NCI-H2196 treated with DMSO at 0.1 percent for 48 hours (cell line): ENCODE measurements around the gene LIMS2.

ENCODE experiments used
- DNase-seq: peaks from one replicate; lab custom pipeline; 2025; ENCODE audit not compliant: unreplicated experiment; lab: John Stamatoyannopoulos, UW

LIMS2 gene

DNA sequence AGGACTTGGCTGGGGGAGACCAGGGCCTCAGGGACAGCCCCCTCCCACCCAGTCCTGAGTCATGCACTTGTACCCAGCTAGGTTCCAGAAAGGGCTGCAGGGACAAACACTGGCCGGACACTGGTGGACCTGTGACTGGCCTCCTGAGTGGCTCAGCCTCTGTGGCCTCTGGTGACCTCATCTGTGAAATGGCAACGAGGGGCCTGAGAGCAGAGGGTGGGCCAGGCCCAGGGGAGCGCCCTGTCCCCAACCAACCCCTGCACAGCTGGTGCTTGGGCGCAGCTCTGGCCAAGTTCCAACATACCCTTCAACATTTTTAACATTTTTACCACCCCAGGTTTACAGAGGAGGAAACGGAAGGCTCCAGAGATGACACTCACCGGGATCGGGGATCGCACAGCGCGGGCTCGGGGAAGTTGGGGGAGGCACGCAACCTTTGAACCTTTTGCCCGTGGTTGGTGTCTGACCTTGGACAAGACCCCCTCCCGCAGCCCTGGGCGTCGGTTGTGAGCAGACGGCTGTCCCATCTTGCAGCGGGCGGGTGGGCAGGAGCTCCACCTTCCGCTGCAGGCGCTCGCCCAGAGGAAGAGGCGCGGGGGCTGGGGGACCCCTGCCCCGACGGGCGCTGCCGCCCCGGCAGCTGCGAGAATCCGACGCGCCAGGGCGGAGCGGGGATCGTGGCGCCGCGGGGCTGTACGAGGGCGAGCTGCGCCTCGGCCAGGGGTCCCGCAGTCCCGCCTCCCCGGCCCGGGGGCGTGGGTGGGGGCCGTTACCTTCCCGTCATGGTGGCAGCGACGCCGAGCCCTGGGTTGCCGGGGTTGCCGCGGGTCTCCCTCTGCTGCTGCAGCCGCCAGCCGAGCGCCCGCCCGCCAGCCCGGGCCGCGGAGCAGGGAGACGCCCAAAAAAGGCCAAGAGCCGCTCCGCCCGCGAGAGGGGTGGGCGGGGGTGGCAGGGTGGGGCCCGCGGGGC lies 805 bp downstream of the LIMS2 start:
- no peak for DNase-seq

DNA sequence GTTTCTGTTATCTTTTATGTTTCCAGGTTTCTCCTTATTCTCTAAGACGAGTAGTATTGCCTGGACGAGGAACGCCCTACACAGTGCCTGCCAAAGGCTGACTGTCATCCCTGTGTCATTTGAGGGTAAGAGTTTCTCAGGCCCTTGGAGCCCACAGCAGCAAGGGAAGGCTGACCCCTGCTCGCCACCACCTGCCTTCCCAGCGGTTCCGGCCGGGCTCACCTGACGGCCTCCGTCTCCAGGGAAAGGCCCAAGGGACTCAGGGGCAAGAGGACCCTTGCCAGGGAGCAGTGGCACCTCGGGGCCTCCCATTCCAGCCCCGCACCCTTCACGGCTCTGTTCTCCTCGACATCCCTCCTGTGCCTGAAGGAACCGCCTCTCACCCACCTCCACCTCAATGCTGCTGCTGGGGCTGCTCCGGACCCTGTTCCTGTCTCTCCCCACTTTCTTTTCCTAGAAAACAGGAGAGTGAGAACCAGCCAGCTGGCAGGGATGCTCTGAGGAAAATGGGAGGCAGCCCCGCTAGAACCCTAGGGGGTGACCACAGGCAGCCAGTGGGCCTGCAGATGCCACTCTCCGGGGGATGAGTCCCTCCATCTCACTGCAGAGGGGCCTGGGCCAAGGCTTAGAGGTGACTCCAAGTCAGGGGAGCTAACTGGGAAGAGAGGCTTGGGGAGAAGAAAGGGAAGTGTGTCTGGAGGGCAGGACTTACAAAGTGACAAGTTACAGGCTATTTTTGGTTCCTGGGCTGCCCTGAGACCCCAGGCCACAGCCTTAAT lies 1.9 kb downstream of the LIMS2 start:
- no peak for DNase-seq

DNA sequence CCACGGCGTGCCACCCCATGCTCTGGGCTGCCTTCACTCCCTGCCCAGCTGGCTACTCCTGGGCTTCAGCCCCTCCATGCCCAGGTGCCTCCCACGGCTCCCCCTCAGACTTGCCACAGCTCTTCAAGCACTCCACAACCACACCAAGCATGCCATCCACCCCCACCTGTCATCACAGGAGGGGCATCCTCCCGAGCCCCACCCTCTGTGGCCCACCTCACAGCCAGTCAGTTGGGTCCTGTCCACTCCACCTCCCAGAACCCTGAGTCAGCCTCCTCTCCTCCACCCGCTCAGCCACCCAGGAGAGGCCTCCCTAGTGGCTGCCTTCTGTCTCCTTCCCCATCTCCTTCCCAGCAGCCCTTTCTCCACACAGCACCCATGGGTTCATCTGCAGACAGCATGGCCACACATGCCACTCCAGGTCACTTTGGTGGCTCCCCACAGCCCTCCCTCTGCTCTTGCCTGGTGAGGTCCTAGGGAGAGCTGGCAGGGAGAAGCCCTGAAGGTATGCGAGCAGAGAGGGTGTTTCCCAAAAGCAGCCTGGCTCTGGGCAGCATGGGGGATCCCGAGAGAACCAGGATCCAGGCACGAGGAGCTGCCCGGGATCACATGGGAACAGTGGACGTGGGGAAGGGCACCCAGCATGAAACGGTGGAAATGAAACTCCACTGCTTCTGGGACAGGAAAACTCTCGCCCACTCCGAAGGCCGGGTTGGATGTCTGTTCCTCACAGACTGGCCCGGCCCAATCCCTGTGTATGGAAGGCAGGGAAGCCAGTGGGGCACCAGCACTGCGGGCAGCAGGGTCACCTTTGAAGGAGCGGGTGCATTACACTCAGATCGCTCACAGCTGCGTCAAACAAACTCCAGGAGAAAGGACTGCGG lies 2.7 kb downstream of the LIMS2 start:
- no peak for DNase-seq

DNA sequence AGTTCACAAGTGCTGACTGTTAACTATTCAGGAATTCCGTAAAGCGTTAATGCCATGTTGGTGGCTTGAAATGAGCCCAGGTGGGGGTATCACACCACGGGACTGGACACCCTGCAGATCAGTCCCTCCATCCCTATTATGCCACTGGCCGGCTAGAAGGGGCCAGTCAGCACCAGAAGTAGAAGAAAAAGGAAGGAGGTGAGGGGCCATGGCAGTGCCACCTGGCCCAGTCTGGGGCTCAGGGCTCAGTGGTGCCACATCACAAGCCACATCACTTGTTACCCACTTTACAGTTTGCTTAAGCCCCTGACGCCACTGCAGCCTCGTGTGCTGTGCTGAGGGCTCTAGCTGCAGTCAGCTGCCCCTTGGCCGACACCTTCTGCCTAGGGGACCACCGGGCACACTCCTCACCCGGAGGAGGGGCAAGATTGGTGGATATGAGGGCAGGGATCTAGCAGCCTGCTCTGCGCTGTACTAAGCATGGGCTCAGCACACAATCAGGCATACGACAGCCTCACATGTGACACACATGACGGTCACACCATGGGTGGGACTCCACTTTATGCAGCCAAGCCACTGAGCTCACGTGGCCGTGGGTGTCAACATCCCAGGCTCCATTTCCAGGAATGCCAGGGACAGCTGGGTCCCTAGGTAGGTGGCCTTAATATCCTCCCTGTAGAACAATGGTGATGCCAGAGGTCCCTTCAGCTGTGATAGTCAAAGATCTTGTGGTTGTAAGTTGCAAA lies 3.6 kb downstream of the LIMS2 start:
- DNase-seq, result no peak

DNA sequence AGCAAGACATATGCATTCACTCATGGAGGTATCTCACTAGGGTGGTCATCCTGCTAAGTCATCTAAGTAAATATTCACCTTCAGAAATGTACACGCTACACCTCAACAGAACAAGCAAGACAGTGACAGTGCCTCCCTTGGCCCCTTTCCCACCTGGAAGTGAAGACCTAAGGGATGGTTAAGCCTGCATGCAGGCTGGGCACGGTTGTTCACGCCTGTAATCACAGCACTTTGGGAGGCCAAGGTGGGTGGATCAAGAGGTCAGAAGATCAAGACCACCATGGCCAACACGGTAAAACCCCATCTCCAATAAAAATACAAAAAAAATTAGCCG lies 4.4 kb downstream of the LIMS2 start:
- no peak for DNase-seq

DNA sequence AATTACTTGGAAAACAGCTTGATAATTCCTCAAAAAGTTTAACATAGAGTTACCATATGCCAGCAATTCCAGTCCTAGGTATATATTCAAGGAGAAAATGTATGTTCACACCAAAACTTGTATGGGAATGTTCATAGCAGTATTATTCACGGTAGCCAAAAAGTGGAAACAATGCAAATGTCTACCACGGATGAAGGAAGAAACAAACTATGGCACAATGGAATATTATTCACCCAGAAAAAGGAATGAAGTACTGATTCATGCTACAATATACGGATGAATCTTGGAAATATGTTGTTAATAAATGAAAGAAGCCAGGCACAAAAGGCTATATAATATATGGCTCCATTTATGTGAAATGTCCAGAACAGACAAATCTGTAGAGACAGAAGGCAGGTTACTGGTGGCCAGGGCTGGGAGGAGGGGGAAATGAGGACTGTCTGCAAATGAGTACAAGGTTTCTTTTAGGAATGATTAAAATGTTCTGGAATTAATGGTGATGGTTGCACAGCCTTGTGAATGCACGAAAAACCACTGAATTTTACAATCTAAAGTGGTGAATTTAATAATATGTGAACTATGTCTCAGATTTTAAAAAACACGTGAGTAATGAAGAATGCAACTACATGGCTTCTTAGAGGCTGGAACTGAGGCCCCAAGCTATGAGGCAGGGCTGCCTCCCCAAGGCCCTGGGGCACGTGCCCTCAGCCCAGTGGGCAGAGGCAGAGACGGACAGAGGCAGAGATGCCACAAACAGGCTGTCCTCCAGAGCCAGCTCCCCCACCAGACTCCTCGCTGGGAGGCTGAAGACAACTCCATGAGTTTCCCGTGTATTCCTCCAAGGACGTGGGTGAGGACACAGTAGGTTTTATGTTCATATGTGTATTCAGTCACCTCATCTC lies 5.0 kb downstream of the LIMS2 start:
- no peak for DNase-seq

DNA sequence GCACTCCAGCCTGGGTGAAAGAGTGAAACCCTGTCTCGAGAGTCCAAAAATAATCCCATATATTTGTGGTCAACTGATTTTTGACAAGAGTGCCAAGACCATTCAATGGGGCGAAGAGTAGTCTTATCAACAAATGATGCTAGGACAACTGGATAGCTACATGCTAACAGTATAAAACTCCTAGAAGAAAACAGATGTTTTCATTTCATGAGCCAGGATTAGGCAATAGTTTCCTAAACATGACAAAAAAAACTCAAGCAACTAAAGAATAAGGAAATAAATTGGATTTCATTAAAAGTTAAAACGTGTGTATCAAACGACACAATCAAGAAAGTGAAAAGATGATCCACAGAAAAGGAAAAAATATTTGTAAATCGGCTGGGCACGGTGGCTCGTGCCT lies 6.3 kb downstream of the LIMS2 start:
- DNase-seq, result no peak

DNA sequence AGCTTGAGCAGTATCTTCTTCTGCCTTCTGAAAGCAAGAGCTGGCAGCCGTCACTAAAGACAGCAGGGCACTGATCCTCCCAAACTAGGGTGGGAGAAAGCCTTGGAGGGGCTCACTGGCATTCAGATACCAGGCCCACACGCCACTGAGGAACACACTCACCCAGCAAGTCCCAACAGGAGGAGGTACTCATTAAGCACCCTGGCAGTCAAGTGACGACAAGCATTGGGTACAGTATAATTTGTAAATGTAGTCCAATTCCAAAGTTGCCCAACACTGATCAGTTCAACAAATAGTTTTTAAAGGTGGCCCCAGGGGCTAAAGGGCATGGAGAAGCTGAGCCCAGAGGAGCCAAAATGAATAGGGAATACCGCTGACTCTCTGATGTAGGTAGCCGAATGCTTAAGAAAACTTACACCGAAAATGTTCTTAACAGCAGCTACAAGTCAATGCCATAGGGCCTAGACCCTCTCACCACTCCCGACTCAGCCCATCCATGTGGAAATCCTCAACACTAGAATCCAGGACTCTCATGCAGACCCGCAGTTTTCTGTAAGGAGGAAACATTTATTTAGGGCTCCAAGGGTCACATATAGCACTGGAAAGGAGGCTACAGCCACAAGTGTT lies 9.9 kb downstream of the LIMS2 start:
- DNase-seq, result no peak

DNA sequence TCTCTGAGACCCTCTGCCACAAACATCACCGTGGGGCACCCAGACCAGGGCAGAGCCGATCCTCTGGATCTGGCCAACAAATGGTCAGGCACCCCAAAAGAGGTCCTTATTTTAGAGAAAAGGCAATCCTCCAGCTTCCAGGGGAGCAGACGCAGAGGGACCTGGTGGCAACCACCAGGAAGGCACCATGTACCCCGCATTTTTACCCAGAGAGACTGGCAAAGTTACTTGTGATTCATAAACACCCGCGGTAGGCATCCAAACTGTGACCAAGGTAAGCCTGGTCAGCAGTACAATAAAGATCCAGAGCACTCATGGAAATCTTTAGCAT lies 10.5 kb downstream of the LIMS2 start:
- no peak for DNase-seq

DNA sequence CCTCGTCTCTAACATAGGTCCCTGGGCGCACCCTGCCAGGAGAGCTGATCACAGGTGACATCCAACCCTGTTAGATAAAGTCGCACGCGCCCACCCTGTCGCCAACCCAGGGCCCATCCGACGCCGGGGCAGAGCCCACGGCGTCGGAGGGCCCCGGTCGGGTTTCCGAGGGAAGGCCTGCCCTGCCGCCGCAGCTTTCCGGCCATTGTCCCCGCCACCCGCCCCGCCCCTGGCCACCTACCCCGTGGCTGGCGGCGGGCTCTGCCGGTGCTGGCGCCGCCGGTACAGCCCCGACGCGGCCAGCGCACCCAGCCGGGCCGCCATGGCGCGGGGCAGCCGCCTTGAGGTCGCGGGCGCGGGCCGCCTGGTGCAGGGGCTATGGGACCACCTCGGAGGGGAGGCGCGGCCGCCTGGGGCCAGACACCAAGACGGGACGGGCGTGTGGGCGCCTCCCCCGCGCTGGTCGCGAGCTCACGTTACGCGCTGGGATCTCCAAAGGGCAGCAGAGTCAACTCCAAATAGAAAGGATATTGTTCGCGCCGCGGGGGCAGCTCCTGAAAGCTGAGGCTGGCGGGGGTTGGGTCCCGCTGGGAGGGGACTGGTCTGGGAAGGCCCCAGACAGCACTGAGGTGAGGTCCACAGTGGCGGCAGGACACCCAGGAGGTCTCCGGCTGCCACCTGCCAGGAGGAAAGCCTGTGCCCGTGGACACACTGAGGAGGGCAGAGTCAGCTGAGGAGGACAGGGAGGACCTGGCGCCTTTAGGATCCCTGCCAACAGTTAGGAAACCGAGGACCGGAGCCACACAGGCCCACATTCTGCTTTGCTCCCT lies 11.1 kb downstream of the LIMS2 start:
- no peak for DNase-seq

DNA sequence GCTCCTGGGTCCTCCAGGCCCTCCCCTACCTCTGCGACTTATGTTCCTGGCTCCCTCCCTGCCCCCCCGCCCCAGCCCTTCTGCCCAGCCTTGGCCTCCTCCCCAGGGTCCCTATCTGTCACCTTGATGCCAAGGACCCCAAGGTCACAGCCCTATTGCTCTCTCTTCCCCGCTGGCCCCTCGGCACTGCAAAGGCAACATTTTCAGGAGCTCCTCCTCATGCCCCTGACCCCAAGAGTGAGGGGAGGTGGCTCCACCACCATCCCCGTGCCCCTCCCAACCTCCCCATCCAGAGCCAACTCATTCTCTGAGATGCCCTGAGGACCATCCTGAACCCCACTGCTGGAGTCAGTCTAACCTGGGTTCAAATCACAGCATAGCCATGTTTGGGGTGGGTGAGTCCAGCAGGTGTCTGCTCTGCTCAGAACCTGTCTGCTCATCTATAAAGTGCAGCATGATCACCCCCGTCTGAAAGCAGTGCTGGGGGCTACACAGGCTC lies 11.7 kb downstream of the LIMS2 start:
- DNase-seq, result no peak

DNA sequence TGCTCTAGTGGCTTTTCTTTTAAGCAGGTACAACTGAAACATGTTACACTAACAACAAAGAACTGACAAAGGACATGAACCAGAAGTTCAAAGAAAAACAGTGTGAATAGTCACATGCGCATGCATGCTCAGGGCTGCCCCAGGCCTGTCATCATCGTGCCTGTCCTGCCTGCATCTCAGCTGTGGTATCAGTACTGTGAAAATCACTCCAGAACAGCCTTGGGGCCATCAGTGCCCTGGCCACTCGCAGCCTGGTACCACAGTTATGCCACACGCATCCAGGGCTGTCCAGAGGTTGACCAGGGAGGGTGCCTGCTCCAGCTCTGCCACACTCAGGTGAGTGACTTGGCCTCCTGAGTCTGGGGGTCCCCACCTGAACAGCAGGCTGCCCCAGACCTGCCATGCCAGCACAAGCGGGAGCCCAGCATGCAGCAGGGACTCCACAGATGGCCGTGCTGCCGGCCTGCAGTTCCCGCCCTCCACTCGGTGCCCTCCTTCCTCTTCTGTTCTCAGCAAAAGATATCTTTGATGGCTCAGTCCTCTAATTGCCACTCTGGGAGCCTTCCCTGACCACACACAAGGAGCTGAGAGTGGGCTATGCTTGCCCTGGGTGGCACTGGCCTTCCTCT lies 12.3 kb downstream of the LIMS2 start:
- no peak for DNase-seq

DNA sequence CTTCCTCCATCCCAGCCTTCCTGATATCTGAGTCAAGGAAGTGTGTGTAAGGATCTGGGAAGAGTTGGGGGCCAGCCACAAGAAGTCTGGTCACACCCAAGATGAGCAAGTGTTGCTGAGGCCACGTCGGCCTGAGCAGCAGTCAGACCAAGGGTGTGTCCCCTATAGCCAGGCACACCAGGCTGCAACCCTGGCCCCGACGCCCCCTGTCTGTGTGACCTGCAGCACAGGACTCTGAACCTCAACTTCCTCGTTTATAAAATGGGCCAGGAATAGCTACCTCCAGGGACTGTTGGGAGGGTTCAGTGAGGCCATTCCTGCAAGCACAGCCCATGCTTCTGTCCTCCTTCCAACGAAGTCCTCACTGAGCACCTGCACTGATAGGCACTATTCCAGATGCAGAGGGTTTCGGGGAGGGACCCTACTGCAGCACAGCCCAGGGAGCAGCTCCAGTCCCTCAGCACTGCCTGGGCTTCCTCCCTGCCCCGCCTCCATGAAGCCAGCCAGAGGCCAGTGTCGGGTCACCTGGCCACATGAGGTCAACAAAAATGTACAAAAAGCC lies 13.3 kb downstream of the LIMS2 start:
- DNase-seq, result no peak

DNA sequence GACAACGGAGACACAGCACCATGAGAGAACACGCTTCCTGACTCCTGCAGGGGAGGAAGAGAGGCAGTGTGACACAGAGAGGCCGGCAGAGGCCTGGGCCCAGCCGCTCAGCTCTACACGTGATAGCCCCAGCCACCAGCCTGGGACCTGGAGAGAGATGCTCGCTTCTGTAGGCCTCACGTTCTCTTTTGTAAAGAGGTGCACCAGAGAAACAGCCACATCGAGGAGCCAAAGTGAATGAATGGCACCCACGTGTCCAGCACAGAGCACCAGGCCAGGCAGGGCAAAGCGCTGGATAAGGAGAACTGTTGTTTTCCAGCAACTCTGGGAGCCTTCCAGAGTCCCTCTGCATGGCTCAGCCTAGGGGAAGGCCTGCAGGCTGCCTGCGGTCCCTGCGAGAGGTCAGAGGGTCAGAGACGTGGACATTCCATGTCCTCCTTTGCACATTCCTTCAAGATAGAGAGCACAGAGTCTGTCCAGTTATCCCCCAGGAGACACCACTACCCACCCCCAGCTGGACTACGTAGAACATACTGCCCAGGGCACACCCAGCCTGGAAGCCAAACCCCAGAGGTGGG lies 14.2 kb downstream of the LIMS2 start:
- no peak for DNase-seq

DNA sequence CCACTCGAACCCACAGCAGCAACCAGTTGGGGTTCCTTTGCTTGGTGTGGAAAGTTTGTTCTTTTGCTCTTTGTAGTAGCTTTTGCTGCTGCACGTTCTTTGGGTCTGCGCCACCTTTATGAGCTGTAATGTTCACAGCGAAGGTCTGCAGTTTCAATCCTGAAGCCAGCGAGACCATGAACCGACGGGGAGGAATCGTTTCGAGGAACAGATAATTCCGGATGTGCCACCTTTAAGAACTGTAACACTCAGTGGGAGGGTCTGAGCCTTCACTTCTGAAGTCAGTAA lies 15.1 kb downstream of the LIMS2 start:
- no peak for DNase-seq

DNA sequence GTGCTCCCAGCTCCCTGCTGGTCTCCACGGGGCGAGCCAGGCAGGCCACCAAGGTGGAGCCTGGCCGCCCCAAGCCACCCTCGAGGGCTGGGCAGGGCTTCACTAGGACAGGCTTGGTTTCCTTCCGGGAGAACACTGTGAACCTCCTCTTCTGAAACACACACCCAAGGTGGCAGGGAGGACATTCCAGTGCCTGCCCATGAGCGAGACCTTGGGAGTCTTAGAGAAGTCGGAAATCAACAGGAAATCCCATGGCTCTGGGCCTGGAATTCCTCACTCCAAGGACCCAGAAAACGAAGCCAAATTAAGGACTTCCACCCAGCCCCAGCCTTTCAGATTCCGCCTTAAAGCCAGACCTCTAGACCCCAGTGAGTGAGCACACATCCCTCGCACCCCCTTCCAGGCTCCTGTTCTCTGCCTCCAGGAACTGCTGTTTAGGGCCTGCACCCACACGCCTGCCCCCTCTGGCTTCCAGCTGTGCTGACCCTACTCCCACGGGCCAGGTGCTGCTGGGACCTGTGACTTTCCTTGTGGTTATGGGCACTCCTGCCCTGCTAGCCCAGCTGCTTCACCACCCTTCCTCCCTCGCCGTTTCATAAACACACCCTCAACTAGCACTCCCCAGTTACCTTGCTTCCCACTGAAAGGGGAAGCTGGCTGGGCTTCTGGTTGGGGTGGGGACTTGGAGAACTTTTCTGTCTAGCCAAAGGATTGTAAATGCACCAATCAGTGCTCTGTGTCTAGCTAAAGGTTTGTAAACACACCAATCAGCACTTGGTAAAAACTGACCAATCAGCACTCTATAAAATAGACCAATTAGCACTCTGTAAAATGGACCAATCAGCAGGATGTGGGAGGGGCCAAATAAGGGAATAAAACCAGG lies 15.7 kb downstream of the LIMS2 start:
- DNase-seq, result no peak
